ENCODE measurements around the gene BDKRB1.

The BDKRB1 gene

DNA sequence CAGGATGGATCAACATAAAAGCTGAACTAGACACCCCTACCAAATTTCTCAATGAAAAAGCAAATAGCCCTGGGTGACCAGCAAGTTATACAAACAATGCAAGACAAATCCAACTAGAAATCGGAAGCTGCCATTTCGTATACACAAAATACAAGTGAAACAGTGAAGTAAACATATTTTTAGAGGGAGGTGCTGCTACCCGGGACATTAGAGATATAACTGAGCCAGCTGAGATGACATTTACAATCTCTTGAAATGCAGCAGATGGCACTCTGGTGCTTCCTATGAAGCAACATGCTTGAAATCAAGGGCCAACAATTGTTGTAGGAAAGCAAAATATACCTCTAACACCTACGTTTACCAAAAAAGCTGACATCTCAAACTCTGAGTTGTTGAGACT lies 25.5 kb downstream of the BDKRB1 start:
- DNase-seq = no peak

DNA sequence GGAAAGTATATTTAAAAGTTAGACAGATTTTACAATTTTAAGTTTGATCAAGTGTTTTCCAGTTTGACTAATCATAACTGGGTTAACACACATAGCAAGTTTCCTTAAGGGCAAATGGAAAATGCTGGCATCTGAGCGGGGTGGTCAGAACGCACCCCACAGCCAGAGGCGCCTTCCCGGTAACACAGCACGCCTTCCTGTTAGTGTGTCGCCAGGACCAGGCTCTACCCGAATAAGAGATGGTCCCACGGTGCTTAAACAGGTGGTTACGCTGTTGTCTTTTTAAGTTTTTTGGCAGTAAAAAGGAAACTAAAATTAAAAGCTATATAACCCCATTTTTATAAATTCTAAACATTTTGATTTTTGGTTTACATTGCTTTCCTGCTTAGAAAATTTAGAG lies 28.0 kb downstream of the BDKRB1 start:
- no peak for DNase-seq

DNA sequence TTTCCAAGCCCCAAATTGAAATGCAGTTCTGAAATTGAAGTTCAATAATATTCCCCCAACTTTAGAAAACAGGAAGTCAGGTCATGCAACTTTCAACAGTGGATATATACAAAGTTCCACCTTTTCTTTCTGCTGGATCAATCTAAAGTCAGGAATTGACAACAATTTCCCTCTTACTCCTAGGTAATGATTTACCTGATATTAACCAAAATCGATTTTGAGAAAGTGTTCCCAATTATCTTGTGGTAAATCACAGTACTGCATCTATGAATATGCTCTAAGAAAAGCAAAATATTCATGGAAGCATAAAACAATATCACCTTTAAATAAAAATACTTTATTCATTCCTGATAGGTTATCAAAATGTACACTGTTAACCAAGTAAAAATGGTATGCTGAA lies 28.4 kb downstream of the BDKRB1 start:
- DNase-seq = no peak

DNA sequence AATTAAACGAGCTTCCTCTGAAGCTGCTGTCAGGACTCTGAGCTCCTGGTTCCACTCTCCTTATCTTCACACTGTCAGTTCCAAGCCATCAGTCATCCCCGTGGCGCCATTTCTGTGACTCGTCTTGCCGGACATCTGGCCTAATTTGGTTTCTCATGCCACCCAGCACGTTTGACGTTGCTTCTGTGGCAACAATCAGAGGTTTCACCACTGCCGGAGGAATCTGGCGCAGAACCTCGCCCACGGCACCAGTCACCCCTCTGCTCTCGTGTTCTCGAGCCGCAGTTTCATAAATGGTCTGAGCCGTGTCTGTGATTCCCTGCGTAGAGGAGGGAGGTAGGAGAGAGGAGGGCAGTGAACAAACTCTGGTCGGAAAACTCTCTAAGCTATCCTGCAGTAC lies 29.7 kb downstream of the BDKRB1 start:
- no peak for DNase-seq

DNA sequence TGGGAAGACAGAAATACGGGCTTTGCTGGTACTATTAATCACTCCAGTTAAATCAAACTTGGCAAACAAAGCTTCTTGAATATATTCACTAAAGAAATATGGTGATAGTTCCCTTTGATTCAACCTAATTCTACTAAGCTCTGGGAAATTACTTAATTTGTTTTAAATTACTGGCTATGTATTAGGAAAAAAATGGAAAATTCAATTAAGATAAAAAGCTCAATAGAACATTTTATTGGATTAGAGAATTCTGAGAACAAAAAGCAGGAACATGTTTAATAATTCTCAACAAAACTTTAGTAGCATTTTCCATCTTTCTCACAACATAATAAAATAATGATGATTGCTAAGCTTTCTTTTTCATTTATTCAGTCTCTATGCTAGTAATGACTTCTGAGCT lies 30.2 kb downstream of the BDKRB1 start:
- DNase-seq = no peak

DNA sequence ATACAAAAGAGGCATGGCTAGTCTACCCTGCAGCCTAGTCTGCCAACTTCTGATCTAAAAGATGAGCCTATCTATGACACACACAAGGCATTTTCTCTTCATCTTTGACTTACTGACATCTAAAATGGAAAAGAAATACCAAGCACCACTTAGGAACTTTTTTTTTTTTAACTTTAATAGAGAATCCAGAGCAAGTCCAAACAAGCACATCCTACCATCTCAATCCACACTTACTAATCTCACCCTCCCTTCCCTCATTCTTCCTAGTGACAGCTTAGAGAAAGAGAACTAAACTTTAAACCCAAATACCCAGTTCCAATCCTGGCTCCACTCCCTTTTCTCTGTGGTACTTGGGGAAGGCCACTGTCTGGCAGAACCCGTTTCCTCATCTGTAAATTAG lies 31.8 kb downstream of the BDKRB1 start:
- no peak for DNase-seq

DNA sequence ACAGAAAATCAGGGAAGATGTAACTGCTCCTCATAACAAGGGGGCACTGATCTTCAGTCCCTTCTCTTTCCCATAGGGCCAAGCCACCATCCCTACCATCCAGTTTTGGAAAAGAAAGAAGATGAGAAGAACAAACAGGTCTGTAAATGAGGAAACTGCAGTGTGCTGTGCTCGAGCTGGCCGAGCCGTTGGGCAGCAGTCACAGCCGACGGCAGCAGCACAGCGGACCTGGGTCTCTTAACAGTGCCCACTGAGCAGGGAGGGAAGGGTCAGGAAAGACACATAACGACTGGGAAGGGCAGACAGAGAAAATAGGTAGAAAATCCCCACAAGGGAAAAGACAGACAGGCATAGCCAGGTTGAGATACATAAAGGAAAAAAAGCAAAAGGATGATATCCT lies 38.2 kb downstream of the BDKRB1 start:
- no peak for DNase-seq

DNA sequence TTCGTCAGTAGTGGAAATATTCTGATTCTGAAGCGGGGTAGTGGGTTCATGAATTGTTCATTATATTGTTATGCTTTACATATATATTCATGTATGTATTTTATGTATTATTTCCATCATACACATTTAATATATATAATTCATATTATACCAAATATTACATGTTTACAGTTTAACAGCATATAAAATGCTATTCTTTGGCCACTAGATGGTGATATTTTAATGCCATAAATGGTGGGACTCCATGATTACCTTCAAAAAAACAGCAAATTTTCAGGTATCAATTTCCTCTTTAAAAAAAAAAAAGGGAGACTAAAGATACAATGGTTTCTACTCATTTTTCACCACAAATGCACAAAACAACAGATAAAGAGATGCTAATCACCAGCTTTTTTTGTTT lies 41.0 kb downstream of the BDKRB1 start:
- DNase-seq = peak in 2 of 4 experiments; percentile 38 to 61

DNA sequence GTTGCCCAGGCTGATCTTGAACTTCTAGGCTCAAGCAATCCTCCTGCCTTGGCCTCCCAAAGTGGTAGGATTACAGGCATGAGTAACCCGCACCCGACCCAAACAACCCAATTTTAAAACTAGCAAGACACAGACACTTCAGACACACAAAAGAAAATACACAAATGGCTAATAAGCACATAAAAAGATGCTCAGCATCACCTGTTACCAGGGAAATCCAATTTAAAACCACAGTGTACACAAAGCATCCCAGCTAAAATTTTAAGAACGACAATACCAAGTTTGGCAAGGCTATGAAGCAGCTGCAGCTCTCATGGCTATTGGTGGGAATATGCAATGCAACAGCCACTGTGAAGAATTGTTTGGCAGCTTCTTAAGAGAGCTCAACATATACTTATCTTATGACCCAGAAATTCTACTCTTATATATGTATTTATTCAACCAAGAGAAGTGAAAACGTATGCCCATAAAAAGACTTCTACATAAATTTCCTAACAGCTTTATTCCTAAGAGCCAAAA lies 42.0 kb downstream of the BDKRB1 start:
- no peak for DNase-seq

DNA sequence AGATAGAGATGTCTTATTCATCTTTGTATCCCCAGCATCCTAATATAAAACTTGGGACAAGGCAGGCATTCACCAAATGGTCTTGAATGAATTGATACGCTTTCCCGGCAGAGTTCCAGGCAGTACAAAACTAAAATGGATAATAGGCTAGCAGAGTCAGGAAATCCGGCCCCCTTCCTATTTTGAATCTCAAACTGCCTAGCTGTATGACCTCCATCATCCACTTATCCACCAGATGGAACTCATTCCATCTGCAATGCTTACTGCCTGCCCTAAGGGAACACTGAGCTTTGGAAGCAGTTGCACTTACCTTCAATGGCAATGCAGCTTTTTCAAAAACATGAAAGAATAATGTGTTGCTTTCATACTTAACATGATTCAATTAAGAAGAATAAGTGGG lies 43.4 kb downstream of the BDKRB1 start:
- DNase-seq = no peak

DNA sequence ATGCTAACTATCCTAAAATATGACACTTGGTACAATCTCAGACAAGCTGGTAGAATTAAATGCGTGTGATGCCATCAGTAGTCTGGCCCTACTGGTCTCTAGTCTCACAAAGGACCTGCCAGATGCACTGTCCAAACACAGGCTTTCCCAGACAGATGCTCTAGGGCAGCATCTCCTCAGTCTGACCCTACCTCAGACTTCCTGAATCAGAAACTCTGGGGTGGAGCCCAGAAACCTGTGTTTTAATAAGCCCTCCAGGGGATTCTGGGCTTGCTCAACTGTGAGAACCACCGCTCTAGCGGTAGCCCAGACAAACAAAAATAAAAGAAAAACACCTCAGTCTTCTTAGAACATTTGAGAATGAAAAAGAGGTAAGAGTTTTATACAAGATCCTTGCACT lies 48.0 kb downstream of the BDKRB1 start:
- DNase-seq = no peak

DNA sequence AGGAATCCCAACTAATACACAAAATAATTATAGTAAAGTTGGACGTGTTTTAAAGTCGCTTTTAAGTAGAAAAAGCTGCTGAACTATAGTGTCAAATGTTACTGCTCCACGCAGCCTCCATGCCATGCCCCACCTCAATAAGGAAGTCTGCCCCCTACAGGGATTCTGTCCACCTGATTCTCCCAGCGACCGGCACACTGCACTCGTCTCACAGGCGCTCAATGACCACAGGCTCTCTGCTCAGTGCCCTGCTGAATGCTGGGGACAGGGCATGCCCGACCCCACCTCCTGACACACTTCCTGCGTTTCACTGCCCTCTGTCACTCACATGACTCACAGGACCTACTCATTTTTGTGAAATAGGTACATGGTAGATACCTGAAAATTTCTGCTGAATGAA lies 48.9 kb downstream of the BDKRB1 start:
- DNase-seq = no peak

DNA sequence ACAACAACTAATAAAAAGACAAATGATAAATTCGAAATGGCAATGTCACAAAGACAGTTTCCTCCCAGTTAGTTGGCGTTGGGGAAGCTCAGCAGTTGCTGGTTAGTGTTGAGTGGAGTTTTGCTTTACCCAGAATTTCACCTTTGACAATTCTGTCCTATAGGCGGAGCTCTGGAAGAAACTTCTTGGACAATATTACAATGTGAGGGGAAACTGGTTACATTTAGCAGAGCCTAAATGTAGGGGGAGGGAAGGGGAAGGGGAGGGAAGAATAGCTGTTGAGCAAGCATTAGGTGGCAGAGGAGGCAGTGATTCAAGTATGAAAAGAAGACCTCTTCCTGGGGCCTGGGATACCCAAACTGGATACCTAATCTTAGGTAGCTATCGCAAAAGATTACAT lies 51.4 kb downstream of the BDKRB1 start:
- no peak for DNase-seq

DNA sequence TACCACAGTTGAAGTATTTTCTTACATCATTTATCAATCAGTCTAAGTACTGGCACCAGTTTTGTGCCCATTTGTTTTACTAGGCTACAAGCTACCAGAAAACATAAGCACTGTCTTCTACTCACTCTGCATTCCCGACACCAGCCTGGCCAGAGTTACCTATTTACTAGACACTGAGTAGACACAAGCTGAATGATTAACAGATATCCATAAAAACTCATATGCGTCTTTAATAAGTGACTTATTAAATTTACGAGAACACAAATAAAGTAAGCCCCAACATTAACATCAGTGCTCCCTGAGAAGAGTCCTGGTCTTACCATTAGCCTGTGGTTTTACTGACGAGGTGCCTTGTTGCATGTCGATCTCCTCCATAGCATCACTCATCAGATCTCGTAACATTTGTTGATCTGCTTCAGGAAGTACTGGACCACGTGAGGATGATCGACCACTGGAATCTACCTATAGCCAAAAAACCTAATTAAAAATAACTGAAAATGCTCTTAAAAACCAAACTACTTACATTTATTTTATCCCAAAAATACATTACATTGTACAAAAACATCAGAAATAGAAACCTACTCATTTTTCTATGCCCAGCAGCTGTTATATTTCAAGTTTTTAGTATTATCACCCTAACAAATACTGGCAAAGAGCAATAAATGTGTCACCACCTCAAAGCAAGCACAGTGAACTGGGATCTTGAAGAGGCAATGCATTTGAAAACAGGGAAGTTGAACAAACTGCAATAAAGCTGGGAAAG lies 53.3 kb downstream of the BDKRB1 start:
- DNase-seq = no peak

DNA sequence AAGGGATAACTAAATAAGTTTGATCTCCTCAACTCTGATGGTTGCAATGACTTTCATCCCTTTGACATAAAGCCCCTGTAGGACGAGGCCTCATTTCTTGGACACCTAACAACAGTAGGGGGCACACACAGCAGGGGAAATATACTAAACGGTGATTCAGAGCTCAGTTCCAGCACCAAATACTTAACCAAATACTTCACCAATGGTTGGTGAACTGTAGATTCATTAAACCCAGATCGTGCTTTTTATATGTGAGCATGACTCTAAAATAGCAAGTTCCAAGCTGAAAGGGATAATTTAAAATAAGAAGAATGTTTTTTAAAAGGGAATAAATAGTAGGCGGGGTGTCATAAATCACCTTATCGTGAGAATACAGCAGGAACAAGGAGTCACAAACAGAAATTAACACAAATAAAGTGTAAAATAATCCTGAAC lies 53.9 kb downstream of the BDKRB1 start:
- DNase-seq = no peak

DNA sequence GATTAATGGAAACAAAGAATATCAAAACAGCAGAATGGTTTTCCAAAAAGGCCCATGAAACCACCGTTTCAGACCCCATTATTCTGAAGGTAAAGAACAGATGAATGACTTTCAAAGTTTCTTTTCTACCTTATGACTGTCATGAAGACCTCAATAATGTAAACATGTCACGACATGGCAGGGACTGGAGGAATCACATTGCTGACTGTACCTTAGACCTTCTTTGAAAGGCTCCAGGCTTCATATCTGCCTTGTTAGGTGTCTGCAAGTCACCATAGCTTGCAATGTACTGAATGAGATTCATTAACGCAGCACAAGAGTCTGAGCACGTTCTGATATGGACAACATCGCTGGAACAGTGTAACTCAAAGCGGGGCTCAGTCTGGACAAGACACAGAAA lies 54.9 kb downstream of the BDKRB1 start:
- no peak for DNase-seq
